ENCODE results near the gene WASF2.

The WASF2 gene

GRCh38 chr1:27372022-27372807 is 117.8 kb downstream of the WASF2 start:
- no peak for DNase-seq

- DNase-seq: no peak
Measured at GRCh38 chr1:27368869-27369582, 120.9 kb downstream of the WASF2 start.

GRCh38 chr1:27367160-27367650 is 122.8 kb downstream of the WASF2 start:
- no peak for DNase-seq

- peak; percentile 57 for DNase-seq
Measured at GRCh38 chr1:27366411-27367159, 123.4 kb downstream of the WASF2 start, which contains the start of gene MAP3K6. Gene MAP3K6, minus strand, starts transcription at chr1:27366961. Its CDS starts 364 bp downstream, at chr1:27366597.

- DNase-seq: peak; percentile 85
Measured at GRCh38 chr1:27366113-27366410, 123.9 kb downstream of the WASF2 start.

GRCh38 chr1:27365372-27366112 is 124.4 kb downstream of the WASF2 start:
- DNase-seq: peak; percentile 89

GRCh38 chr1:27364696-27365371 is 125.1 kb downstream of the WASF2 start:
- DNase-seq: no peak

- DNase-seq: no peak
Measured at GRCh38 chr1:27363766-27364695, 125.9 kb downstream of the WASF2 start.

- DNase-seq: no peak
Measured at GRCh38 chr1:27361553-27361952, 128.4 kb downstream of the WASF2 start.

GRCh38 chr1:27361044-27361402 is 128.9 kb downstream of the WASF2 start:
- DNase-seq: no peak

- DNase-seq: peak; percentile 71
Measured at GRCh38 chr1:27360159-27361043, 129.6 kb downstream of the WASF2 start.

GRCh38 chr1:27359822-27360158 is 130.2 kb downstream of the WASF2 start:
- DNase-seq: no peak

- no peak for DNase-seq
Measured at GRCh38 chr1:27358928-27359313, 131.0 kb downstream of the WASF2 start.

GRCh38 chr1:27358038-27358927 is 131.7 kb downstream of the WASF2 start:
- DNase-seq: no peak

- DNase-seq: peak; percentile 86
Measured at GRCh38 chr1:27357281-27358037, 132.5 kb downstream of the WASF2 start.

GRCh38 chr1:27356619-27357280 is 133.2 kb downstream of the WASF2 start:
- peak; percentile 72 for DNase-seq

GRCh38 chr1:27356277-27356618 is 133.7 kb downstream of the WASF2 start:
- DNase-seq: no peak

- no peak for DNase-seq
Measured at GRCh38 chr1:27355683-27356082, 134.3 kb downstream of the WASF2 start.

Measured in CD4-positive, alpha-beta T cell treated with Interleukin-17A for 4 hours (primary cell).